ENCODE data around the gene EIF4G1.

DNA sequence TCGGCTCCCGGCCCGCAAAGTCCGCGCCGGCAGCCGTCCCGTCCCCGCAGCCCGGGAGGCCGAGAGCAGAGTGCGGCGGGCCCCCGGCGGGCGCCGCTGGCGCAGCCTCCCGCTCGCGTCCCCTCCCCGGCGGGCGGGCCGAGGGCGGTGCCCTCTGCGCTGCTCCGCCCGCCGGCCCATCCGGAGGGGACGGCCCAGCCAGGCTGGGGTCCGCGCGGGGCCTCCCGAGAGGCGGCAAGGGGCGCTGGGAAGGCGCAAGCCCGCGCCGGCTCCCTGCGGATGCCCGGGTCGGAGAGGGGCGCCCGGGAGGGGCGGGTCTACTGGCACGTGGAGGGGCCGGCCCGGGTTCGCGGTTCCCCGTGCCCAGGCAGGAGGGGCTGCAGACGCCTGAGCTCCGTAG lies 47.1 kb downstream of the EIF4G1 start, which contains the start of the genes CLCN2 and POLR2H:
- no peak for TF ChIP-seq CTCF (IDR thresholded peaks at IDR 0.05; ENCODE audit: low read depth, low read length)
- peak; percentile 63 for TF ChIP-seq POLR2A (IDR thresholded peaks at IDR 0.05; ENCODE audit: extremely low read depth, insufficient read length)
